GM18951 (cell line): ENCODE measurements around the gene NCOR1.

ENCODE experiments used
- POLR2A ChIP-seq: IDR thresholded peaks from 4 replicates; pipeline ENCODE4 v1.6.1; 2011; ENCODE audit warnings: mild to moderate bottlenecking; ENCODE audit not compliant: insufficient read length, insufficient read depth; ENCODE audit errors: extremely low read depth
- in situ Hi-C: fragments of 300-500 bp; cut with MboI; formaldehyde crosslinking; loops from one replicate; pipeline ENCODE4 v1.12.0; 2022; ENCODE audit warnings: low sequenced_read_pairs, mixed read lengths, inconsistent platforms; ENCODE audit not compliant: unreplicated experiment

Gene NCOR1

DNA sequence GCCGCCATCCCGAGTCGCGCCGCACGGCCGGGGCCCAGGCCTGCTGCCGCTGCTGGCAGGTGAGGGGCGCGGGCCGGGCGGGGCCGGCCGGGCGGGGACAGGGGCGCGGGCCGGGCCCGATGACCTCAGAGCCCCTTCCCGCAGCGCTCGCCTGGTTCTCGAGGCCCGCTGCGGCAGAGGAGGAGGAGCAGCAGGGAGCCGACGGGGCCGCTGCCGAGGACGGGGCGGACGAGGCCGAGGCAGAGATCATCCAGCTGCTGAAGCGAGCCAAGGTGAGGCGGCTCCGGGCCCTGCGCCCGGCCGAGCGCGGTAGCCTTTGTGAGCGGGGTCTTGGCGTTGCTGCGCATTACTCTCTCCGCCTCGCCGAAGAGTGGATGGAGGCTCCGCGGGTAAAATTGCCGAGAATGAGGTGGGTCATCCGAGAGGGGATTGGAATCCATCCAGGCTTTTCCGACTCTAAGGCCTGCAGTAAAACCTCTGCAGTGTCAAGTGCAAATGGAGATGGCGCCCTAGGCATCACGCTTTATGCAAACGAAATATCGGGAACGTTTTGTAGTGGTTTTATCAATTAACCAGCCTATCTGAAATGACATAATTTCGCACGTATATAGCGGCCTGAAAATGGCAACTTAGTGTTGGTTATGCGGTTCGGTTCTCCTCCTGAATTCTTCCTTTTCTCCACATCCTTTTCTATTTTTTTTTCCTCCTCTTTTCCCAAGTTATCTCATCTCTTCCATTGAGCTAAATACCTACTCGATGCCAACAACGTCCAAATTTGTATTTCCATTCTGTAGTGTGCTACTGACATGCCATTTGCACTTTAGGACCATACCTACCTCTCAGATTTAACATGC, 215.1 kb downstream of the NCOR1 start:
- no peak for TF ChIP-seq POLR2A
- in situ Hi-C loops, result loop anchor here (10.0 kb wide), 1 partner anchor 165 kb away; no protein-coding TSS in a partner anchor

DNA sequence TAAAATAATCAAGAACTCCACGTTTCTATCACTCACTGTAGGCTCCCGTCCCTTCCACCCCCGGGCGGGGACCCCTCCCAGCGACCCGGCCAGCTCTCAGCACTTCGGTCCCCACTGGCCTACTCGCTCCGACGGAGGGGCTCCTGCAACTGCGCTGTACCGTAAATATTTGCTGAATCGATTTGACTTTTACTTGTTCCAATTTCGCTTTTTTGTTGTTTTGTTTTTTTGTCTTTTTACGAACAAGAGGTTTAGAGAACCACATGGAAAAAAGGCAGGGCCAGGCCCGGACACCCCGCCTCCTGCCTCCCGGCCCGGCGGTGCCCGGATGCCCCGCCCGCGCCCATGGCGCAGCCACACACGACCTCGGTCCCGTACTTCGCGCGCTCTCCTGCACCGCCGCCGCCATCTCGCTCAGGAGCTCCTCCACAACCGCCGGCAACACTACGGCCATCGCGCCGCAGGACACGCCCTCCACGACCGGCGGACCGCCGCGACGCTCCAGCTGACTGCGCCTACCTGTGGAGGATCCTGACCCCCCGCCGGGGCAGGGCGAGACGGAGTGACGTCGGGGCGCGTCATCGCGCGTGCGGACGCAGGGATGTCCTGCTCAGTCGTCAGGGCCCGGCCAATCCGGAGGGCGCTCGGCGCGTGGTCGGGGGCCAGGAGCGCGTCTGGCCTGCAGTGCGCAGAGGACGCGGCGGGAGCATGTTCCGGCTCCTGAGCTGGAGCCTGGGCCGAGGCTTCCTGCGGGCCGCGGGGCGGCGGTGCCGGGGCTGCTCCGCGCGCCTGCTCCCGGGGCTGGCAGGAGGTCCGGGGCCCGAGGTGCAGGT, 216.0 kb downstream of the NCOR1 start, which contains the start of the genes TTC19 and ZSWIM7:
TTC19 (plus strand) TSS at position 684 of the 833 bp plus-strand sequence; CDS start at position 709, 25 bp downstream.
ZSWIM7 (minus strand) TSS at position 564 of the 833 bp plus-strand sequence; CDS start at position 454, 110 bp downstream.
- TF ChIP-seq POLR2A, result peak; percentile 98
- in situ Hi-C loops, result loop anchor here (10.0 kb wide), 1 partner anchor 165 kb away; no protein-coding TSS in a partner anchor

DNA sequence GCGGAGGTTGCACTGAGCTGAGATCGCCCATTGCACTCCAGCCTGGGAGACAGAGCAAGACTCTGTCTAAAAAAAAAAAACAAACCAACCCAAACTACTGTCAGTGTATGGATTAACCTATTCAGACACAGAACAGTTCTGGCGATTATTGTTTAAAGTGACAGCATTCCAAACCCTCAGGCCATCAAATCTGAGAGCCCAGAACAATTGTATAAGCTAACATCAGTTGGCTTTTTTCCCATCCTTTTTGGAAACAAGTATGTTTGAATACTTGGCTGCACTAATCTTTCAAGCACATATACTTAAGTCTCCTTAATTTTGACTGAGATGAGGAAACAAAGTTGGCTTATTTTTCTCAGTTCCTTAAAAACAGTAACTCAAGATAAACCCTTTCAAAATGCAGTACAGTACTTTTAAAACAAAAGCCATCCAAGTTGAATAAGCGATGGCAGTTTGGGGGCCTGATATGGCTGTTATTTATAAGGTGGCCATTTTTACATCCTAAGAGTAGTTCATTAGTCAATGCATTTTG, 217.2 kb downstream of the NCOR1 start:
- in situ Hi-C loops, result loop anchor here (10.0 kb wide), 1 partner anchor 163 kb away; no protein-coding TSS in a partner anchor
- no peak for TF ChIP-seq POLR2A

DNA sequence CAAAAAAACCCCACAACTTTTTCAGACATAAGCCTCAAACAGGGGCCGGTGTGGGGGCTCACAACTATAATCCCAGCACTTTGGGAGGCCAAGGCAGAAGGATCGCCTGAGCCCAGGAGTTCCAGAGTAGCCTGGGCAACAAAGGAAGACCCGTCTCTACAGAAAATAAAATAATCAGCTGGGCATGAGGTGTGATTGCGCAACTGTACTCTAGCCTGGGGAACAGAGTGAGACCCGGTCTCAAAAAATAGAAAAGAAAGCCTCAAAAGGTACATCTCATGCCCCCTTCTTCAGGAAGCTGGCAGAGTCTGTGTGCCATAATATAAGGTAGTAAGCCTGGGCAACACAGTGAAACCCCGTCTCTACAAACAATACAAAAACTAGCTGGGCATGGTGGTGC, 219.0 kb downstream of the NCOR1 start:
- TF ChIP-seq POLR2A, result no peak
- in situ Hi-C loops, result loop anchor here (10.0 kb wide), 1 partner anchor 162 kb away; no protein-coding TSS in a partner anchor

DNA sequence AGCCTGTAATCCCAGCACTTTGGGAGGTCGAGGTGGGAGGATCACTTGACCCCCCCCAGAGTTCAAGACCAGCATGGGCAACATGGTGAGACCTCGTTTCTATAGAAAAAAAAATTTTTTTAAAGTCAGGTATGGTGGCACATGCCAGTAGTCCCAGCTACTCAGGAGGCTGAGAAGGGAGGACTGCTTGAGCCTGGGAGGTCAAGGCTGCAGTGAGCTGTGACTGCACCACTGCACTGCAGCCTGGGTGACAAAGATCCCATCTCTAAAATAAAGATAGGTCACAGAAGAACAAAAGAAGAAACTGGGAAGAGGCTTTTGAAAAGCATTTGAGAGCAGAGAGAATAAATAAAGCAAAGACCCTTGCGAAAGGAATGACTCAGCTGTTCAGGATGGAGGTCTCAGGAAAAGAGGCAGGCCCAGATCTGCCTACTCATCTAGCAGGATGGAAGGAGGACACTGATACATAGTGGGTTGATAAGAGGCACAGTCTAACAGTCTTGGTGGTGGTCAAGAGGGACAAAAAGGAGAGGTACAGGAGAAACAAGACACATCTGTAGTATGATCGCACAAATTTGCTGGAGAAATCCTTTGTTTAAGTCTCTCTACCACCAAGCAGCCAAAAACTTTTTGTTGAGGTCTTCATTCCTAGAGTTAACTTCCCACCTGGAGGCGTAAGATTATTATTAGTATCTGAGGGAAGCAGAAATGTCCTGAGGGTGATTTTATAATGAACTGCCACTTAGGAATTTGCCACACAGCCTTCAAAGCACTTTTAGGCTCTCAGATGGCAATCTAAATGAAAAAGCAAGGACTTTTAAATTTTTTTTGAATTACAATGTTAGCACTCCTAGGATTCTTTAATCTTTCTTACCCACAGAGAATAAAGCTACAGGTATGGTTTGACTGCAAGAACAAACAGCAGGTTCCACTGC, 233.4 kb downstream of the NCOR1 start:
- TF ChIP-seq POLR2A, result no peak
- in situ Hi-C loops, result no loop called here

DNA sequence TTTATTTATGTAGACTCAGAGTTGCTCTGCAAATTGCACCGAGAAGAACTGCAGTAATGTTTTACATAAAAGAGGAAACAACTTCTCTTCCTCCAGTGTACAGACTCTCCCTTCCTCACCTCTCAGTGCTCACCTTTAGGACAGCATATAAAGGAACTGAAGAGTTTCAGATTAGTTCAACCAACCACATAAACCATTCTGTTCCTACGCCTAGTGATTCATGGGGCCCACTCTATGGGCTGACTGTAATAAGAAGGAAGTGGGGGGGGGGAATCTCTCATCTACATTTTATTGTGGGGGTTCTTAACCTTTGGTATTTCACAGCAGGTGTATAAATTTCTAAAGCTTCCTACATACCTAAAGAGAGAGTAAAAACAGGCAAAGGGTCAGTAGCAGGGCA, 234.1 kb downstream of the NCOR1 start:
- in situ Hi-C loops, result no loop called here
- TF ChIP-seq POLR2A, result no peak
